ENCODE data around the gene GJD4.

DNA sequence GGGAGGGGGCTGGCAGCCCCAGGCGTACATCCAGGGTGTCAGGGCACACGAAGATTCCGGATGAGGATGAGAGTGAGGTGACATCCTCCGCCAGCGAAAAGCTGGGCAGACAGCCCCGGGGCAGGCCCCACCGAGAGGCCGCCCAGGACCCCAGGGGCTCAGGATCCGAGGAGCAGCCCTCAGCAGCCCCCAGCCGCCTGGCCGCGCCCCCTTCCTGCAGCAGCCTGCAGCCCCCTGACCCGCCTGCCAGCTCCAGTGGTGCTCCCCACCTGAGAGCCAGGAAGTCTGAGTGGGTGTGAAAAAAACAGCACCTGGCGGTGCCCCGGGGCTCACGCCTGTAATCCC lies 3.2 kb downstream of the GJD4 start:
- TF ChIP-seq, protein P1, sequence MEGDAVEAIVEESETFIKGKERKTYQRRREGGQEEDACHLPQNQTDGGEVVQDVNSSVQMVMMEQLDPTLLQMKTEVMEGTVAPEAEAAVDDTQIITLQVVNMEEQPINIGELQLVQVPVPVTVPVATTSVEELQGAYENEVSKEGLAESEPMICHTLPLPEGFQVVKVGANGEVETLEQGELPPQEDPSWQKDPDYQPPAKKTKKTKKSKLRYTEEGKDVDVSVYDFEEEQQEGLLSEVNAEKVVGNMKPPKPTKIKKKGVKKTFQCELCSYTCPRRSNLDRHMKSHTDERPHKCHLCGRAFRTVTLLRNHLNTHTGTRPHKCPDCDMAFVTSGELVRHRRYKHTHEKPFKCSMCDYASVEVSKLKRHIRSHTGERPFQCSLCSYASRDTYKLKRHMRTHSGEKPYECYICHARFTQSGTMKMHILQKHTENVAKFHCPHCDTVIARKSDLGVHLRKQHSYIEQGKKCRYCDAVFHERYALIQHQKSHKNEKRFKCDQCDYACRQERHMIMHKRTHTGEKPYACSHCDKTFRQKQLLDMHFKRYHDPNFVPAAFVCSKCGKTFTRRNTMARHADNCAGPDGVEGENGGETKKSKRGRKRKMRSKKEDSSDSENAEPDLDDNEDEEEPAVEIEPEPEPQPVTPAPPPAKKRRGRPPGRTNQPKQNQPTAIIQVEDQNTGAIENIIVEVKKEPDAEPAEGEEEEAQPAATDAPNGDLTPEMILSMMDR (IDR thresholded peaks at IDR 0.05 in 8 of 11, conservative IDR thresholded peaks at IDR 0.05 in 3 of 11) = no peak
- no peak for TF ChIP-seq POLR2AphosphoS5 (IDR thresholded peaks at IDR 0.05)
